HG02571 (cell line): ENCODE data around the gene PKNOX2.

Source experiments
- ATAC-seq: cut with Tn5 transposase; IDR thresholded peaks from one replicate; pipeline ENCODE4 v1.9.1; 2021; ENCODE audit warnings: mild to moderate bottlenecking, moderate library complexity; ENCODE audit not compliant: unreplicated experiment

Gene PKNOX2

GRCh38 chr11:125351033-125351867 lies 186.7 kb downstream of the PKNOX2 start:
- no peak for ATAC-seq

- no peak for ATAC-seq
These were observed 187.3 kb downstream of the PKNOX2 start for GRCh38 chr11:125351868-125352250.

- ATAC-seq, result no peak
These were observed 192.2 kb downstream of the PKNOX2 start for GRCh38 chr11:125356797-125357196.

- ATAC-seq, result no peak
These were observed 193.0 kb downstream of the PKNOX2 start for GRCh38 chr11:125357551-125357950.

GRCh38 chr11:125358254-125358840 lies 193.8 kb downstream of the PKNOX2 start:
- ATAC-seq, result no peak

GRCh38 chr11:125359130-125359529 lies 194.6 kb downstream of the PKNOX2 start:
- ATAC-seq, result no peak

- no peak for ATAC-seq
These were observed 195.5 kb downstream of the PKNOX2 start for GRCh38 chr11:125360066-125360465.

GRCh38 chr11:125364121-125364826 lies 199.7 kb downstream of the PKNOX2 start:
- no peak for ATAC-seq

- no peak for ATAC-seq
These were observed 200.8 kb downstream of the PKNOX2 start for GRCh38 chr11:125365196-125365931.

- ATAC-seq, result no peak
These were observed 203.2 kb downstream of the PKNOX2 start for GRCh38 chr11:125367710-125368109.

GRCh38 chr11:125368757-125369156 lies 204.2 kb downstream of the PKNOX2 start:
- no peak for ATAC-seq

GRCh38 chr11:125369808-125370207 lies 205.3 kb downstream of the PKNOX2 start:
- no peak for ATAC-seq

- ATAC-seq, result no peak
These were observed 206.2 kb downstream of the PKNOX2 start for GRCh38 chr11:125370561-125371389.

- ATAC-seq, result no peak
These were observed 206.9 kb downstream of the PKNOX2 start for GRCh38 chr11:125371431-125371935.

GRCh38 chr11:125372088-125372487 lies 207.5 kb downstream of the PKNOX2 start:
- ATAC-seq, result no peak

- ATAC-seq, result no peak
These were observed 208.4 kb downstream of the PKNOX2 start for GRCh38 chr11:125372911-125373310.

GRCh38 chr11:125373426-125374391 lies 209.2 kb downstream of the PKNOX2 start:
- ATAC-seq, result no peak

- ATAC-seq, result no peak
These were observed 209.8 kb downstream of the PKNOX2 start for GRCh38 chr11:125374398-125374797.

- no peak for ATAC-seq
These were observed 210.6 kb downstream of the PKNOX2 start for GRCh38 chr11:125375146-125375545.
